Coronary artery (tissue), 2 donors: ENCODE measurements around the gene SPATA2.

Experiments
- DNase-seq: peaks from one replicate; pipeline ENCODE4 v3.0.0-alpha.2; 2017; ENCODE audit warnings: low spot score
- H3K27ac ChIP-seq, 2 donors: fragments of 200-600 bp; sonication (generic); one replicate each; pipeline ENCODE4 v1.5.1; 2016 to 2019
- H3K4me3 ChIP-seq: fragments of 200-600 bp; sonication (generic); 2 replicates; pipeline ENCODE4 v1.5.1; 2016; ENCODE audit warnings: mild to moderate bottlenecking, moderate library complexity
- CTCF ChIP-seq: fragments of 200-600 bp; sonication (generic); IDR thresholded peaks from one replicate; pipeline ENCODE4 v1.5.1; 2019; ENCODE audit warnings: antibody characterized with exemption

Gene SPATA2

GRCh38 chr20:49928411-49929141 is 13.2 kb upstream of the SPATA2 start:
- no peak overlapping the region for H3K27ac ChIP-seq
- H3K4me3 ChIP-seq, result no peak overlapping the region
- DNase-seq, result no peak
- peak; percentile 89 for TF ChIP-seq CTCF

GRCh38 chr20:49925901-49926454 is 10.6 kb upstream of the SPATA2 start:
- Histone ChIP-seq H3K4me3 (no peak overlapping the region), H3K27ac (no peak overlapping the region)
- DNase-seq, result no peak
- TF ChIP-seq CTCF, result no peak

GRCh38 chr20:49924247-49924646 is 8.9 kb upstream of the SPATA2 start:
- no peak for DNase-seq
- Histone ChIP-seq H3K4me3 (no peak overlapping the region), H3K27ac (no peak overlapping the region)
- no peak for TF ChIP-seq CTCF

- no peak for DNase-seq
- no peak overlapping the region for H3K4me3 ChIP-seq
- no peak overlapping the region for H3K27ac ChIP-seq
- no peak for TF ChIP-seq CTCF
Observed at GRCh38 chr20:49919461-49919860, 4.1 kb upstream of the SPATA2 start.

GRCh38 chr20:49919009-49919408 is 3.7 kb upstream of the SPATA2 start:
- TF ChIP-seq CTCF, result no peak
- Histone ChIP-seq H3K4me3 (no peak overlapping the region), H3K27ac (no peak overlapping the region)
- DNase-seq, result no peak

GRCh38 chr20:49918446-49918845 is 3.1 kb upstream of the SPATA2 start:
- H3K4me3 ChIP-seq, result no peak overlapping the region
- no peak for DNase-seq
- TF ChIP-seq CTCF, result no peak
- no peak overlapping the region for H3K27ac ChIP-seq
